WTC11 (cell line): ENCODE results near the gene UQCR11. TPM values are rescaled to one million over a fixed set of nuclear protein-coding genes. Genes with fewer than 3 reads are reported as not detected.

Experiments
- ATAC-seq: fragments of 200-7000 bp; cut with Tn5 transposase; 2 replicates; pipeline ENCODE4 v1.10.0; 2021; ENCODE audit warnings: mild to moderate bottlenecking, moderate library complexity
- CTCF ChIA-PET: fragments of 300-600 bp; sonication (Branson Sonifier 250); formaldehyde crosslinking; loops from one replicate; lab custom pipeline; 2021; ENCODE audit warnings: antibody characterized with exemption; lab: Charles Lee
- POLR2A ChIA-PET: fragments of 350-600 bp; sonication (Branson Sonifier 250); formaldehyde crosslinking; loops from one replicate; lab custom pipeline; 2021; ENCODE audit warnings: antibody characterized with exemption; lab: Charles Lee
- DNase-seq: peaks from one replicate; pipeline ENCODE4 v3.0.0; 2021; ENCODE audit warnings: low spot score
- H3K27ac Mint-ChIP-seq: 2 replicates; pipeline ENCODE4 v1.8.0; 2021; ENCODE audit warnings: mixed read lengths
- H3K27me3 Mint-ChIP-seq: 2 replicates; pipeline ENCODE4 v1.8.0; 2021; ENCODE audit warnings: low read depth, mild to moderate bottlenecking, moderate library complexity, mixed read lengths
- H3K36me3 Mint-ChIP-seq: 2 replicates; pipeline ENCODE4 v1.8.0; 2021; ENCODE audit warnings: mixed read lengths
- H3K4me1 Mint-ChIP-seq: 2 replicates; pipeline ENCODE4 v1.8.0; 2022; ENCODE audit warnings: mixed read lengths
- H3K4me3 Mint-ChIP-seq: 2 replicates; pipeline ENCODE4 v1.8.0; 2021; ENCODE audit warnings: mild to moderate bottlenecking, moderate library complexity, mixed read lengths
- H3K9me3 Mint-ChIP-seq: 2 replicates; pipeline ENCODE4 v1.8.0; 2021; ENCODE audit warnings: mixed read lengths
- CREB1 ChIP-seq: sonication (generic); formaldehyde crosslinking; IDR thresholded peaks from 2 replicates; pipeline ENCODE4 v1.8.0; 2023; ENCODE audit warnings: mild to moderate bottlenecking, missing genetic modification reagents
- ELF4 ChIP-seq: sonication (generic); formaldehyde crosslinking; IDR thresholded peaks from 2 replicates; pipeline ENCODE4 v1.8.1; 2022; ENCODE audit warnings: low read depth, mild to moderate bottlenecking, moderate library complexity, missing genetic modification reagents
- EMX1 ChIP-seq: fragments of 250-450 bp; sonication (Bioruptor Pico); IDR thresholded peaks from 2 replicates; pipeline ENCODE4 v1.8.0; 2021; ENCODE audit warnings: mild to moderate bottlenecking
- ESRRA ChIP-seq: sonication (generic); formaldehyde crosslinking; IDR thresholded peaks from 2 replicates; pipeline ENCODE4 v1.8.1; 2022; ENCODE audit warnings: mild to moderate bottlenecking, missing genetic modification reagents, borderline replicate concordance
- ETV6 ChIP-seq: sonication (generic); formaldehyde crosslinking; IDR thresholded peaks from 2 replicates; pipeline ENCODE4 v1.8.1; 2022; ENCODE audit warnings: mild to moderate bottlenecking, missing genetic modification reagents
- FOXJ3 ChIP-seq: sonication (generic); formaldehyde crosslinking; IDR thresholded peaks from 2 replicates; pipeline ENCODE4 v1.9.0; 2021; ENCODE audit warnings: missing genetic modification reagents, mild to moderate bottlenecking, borderline replicate concordance
- FOXP1 ChIP-seq: sonication (generic); formaldehyde crosslinking; IDR thresholded peaks from 2 replicates; pipeline ENCODE4 v1.8.0; 2022; ENCODE audit warnings: missing genetic modification reagents, mild to moderate bottlenecking, moderate library complexity, borderline replicate concordance
- GTF2I ChIP-seq: fragments of 250-450 bp; sonication (Bioruptor Pico); conservative IDR thresholded peaks from 2 replicates; pipeline ENCODE4 v1.4.0; 2021; ENCODE audit warnings: mild to moderate bottlenecking
- HMGA2 ChIP-seq: fragments of 250-450 bp; sonication (Bioruptor Pico); IDR thresholded peaks from 2 replicates; pipeline ENCODE4 v1.4.0; 2021; ENCODE audit warnings: mild to moderate bottlenecking, moderate library complexity
- JUN ChIP-seq: sonication (generic); formaldehyde crosslinking; IDR thresholded peaks from 2 replicates; pipeline ENCODE4 v1.8.0; 2023; ENCODE audit warnings: mild to moderate bottlenecking, missing genetic modification reagents
- MYBL2 ChIP-seq: sonication (generic); formaldehyde crosslinking; IDR thresholded peaks from 2 replicates; pipeline ENCODE4 v1.8.1; 2023; ENCODE audit warnings: mild to moderate bottlenecking, moderate library complexity, missing genetic modification reagents
- NFE2L1 ChIP-seq: sonication (generic); formaldehyde crosslinking; IDR thresholded peaks from 2 replicates; pipeline ENCODE4 v1.8.1; 2023; ENCODE audit warnings: missing genetic modification reagents
- TCF7 ChIP-seq: sonication (generic); formaldehyde crosslinking; IDR thresholded peaks from 2 replicates; pipeline ENCODE4 v1.8.0; 2022; ENCODE audit warnings: mild to moderate bottlenecking, low read depth, missing genetic modification reagents, moderate library complexity
- total RNA-seq: library from RNA; stranded (reverse); gene quantifications from 3 replicates; pipeline ENCODE4 v1.2.3, GENCODE V29; 2021
- TF ChIP-seq, protein P1 (sequence below): sonication (generic); formaldehyde crosslinking; IDR thresholded peaks from 2 replicates; pipeline ENCODE4 v1.8.0; 2023; ENCODE audit warnings: missing genetic modification reagents, mild to moderate bottlenecking, borderline replicate concordance
- TF ChIP-seq, protein P2 (sequence below): sonication (generic); formaldehyde crosslinking; IDR thresholded peaks from 2 replicates; pipeline ENCODE4 v1.8.1; 2022; ENCODE audit warnings: missing genetic modification reagents, borderline replicate concordance
- TF ChIP-seq, protein P3 (sequence below): sonication (generic); formaldehyde crosslinking; IDR thresholded peaks from 2 replicates; pipeline ENCODE4 v1.8.1; 2022; ENCODE audit warnings: mild to moderate bottlenecking, moderate library complexity, missing genetic modification reagents
- TF ChIP-seq, protein P4 (sequence below): sonication (generic); formaldehyde crosslinking; IDR thresholded peaks from 2 replicates; pipeline ENCODE4 v1.8.1; 2022; ENCODE audit warnings: mild to moderate bottlenecking, missing genetic modification reagents, moderate library complexity, borderline replicate concordance

Gene UQCR11
- total RNA-seq, 1 experiment from 2014 or later: 198 TPM

DNA sequence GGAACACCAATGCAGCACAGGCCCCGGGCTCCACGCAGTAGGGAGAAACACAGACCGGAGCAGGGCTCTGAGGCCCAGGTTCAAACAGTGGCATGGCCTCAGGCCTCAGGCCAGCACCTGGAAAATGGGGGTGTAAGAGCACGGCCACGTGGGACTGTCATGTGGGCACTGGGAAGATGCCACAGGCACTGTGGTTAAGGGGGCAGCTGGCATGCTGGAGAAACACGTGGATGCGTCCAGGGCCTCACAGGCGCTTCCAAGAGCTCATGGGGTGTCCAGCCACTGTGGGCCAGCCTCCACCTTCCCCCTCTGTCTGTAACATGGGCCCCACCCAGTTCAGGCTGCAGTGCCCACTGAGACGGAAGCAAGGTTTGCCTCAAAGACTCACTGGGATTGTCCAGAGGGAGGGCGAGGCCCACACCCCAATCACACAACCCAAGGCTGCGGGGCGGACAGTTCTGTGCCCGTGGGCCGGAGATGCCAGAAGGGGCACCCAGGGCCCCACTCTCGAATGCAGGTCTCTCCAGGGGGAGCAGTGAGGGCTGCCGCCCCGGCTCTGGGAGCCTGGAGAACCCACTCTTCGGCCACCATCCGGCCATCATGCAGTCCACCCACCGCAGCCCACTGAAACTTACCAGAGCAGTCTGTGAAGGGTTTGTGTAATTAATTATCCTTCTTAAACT lies 6.3 kb downstream of the UQCR11 start:
- no peak for TF ChIP-seq CREB1 (CRISPR knock-in tag)
- no peak for TF ChIP-seq FOXP1 (CRISPR knock-in tag)
- TF ChIP-seq, protein P1, sequence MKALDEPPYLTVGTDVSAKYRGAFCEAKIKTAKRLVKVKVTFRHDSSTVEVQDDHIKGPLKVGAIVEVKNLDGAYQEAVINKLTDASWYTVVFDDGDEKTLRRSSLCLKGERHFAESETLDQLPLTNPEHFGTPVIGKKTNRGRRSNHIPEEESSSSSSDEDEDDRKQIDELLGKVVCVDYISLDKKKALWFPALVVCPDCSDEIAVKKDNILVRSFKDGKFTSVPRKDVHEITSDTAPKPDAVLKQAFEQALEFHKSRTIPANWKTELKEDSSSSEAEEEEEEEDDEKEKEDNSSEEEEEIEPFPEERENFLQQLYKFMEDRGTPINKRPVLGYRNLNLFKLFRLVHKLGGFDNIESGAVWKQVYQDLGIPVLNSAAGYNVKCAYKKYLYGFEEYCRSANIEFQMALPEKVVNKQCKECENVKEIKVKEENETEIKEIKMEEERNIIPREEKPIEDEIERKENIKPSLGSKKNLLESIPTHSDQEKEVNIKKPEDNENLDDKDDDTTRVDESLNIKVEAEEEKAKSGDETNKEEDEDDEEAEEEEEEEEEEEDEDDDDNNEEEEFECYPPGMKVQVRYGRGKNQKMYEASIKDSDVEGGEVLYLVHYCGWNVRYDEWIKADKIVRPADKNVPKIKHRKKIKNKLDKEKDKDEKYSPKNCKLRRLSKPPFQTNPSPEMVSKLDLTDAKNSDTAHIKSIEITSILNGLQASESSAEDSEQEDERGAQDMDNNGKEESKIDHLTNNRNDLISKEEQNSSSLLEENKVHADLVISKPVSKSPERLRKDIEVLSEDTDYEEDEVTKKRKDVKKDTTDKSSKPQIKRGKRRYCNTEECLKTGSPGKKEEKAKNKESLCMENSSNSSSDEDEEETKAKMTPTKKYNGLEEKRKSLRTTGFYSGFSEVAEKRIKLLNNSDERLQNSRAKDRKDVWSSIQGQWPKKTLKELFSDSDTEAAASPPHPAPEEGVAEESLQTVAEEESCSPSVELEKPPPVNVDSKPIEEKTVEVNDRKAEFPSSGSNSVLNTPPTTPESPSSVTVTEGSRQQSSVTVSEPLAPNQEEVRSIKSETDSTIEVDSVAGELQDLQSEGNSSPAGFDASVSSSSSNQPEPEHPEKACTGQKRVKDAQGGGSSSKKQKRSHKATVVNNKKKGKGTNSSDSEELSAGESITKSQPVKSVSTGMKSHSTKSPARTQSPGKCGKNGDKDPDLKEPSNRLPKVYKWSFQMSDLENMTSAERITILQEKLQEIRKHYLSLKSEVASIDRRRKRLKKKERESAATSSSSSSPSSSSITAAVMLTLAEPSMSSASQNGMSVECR (CRISPR knock-in tag): no peak
- no peak for TF ChIP-seq HMGA2 (CRISPR knock-in tag)
- peaks cover 25% of the 10 kb centered on the region for H3K36me3 Mint-ChIP-seq
- ATAC-seq (no peak), DNase-seq (no peak)
- no peaks in the 10 kb centered on the region for H3K27me3 Mint-ChIP-seq
- H3K9me3 Mint-ChIP-seq: no peaks in the 10 kb centered on the region
- H3K4me3 Mint-ChIP-seq: no peak overlapping the region
- CTCF ChIA-PET: interaction anchor here (1.6 kb wide), 1 partner anchor 53 kb away, joined by 9 read pairs; no protein-coding TSS in a partner anchor
- no peaks in the 10 kb centered on the region; the same call in 1 of the 2 replicates for H3K4me1 Mint-ChIP-seq
- POLR2A ChIA-PET: no interaction called here
- no peak overlapping the region for H3K27ac Mint-ChIP-seq

DNA sequence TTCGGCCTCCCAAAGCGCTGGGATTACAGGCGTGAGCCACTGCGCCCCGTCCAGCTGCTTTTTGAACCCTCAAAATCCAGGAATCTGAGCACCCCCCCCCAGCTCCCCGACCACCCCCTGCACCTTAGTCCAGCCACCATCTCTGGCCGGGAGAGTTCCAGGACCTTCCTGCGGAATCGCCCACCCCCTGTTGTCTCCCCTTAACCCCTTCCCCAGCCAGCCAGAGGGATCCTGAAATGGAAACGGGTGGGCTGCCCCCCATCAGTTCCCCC lies 11.8 kb downstream of the UQCR11 start:
- peaks cover 19% of the 10 kb centered on the region for H3K36me3 Mint-ChIP-seq
- POLR2A ChIA-PET: interaction anchor here (0.6 to 1.8 kb wide), 4 partner anchors 13 to 565 kb away, joined by 3 to 7 read pairs (median 5); partner anchors contain the start of gene UQCR11
- no peak overlapping the region for H3K27ac Mint-ChIP-seq
- H3K4me3 Mint-ChIP-seq: peak overlapping the region; percentile 79
- H3K4me1 Mint-ChIP-seq: peaks cover 10% of the 10 kb centered on the region
- H3K9me3 Mint-ChIP-seq: no peaks in the 10 kb centered on the region
- DNase-seq (no peak), ATAC-seq (no peak)
- CTCF ChIA-PET: interaction anchor here (0.7 to 2.7 kb wide), 8 partner anchors 8 to 233 kb away, joined by 3 to 20 read pairs (median 6); partner anchors contain the start of gene TCF3
- TF ChIP-seq ELF4 (no peak), ESRRA (CRISPR knock-in tag) (no peak), MYBL2 (CRISPR knock-in tag) (no peak), EMX1 (no peak), FOXJ3 (CRISPR knock-in tag) (no peak), ETV6 (CRISPR knock-in tag) (no peak), JUN (no peak), NFE2L1 (CRISPR knock-in tag) (no peak), GTF2I (CRISPR knock-in tag) (no peak), TCF7 (CRISPR knock-in tag) (no peak)
- TF ChIP-seq, protein P2, sequence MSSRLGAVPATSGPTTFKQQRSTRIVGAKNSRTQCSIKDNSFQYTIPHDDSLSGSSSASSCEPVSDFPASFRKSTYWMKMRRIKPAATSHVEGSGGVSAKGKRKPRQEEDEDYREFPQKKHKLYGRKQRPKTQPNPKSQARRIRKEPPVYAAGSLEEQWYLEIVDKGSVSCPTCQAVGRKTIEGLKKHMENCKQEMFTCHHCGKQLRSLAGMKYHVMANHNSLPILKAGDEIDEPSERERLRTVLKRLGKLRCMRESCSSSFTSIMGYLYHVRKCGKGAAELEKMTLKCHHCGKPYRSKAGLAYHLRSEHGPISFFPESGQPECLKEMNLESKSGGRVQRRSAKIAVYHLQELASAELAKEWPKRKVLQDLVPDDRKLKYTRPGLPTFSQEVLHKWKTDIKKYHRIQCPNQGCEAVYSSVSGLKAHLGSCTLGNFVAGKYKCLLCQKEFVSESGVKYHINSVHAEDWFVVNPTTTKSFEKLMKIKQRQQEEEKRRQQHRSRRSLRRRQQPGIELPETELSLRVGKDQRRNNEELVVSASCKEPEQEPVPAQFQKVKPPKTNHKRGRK: no peak
- TF ChIP-seq, protein P3, sequence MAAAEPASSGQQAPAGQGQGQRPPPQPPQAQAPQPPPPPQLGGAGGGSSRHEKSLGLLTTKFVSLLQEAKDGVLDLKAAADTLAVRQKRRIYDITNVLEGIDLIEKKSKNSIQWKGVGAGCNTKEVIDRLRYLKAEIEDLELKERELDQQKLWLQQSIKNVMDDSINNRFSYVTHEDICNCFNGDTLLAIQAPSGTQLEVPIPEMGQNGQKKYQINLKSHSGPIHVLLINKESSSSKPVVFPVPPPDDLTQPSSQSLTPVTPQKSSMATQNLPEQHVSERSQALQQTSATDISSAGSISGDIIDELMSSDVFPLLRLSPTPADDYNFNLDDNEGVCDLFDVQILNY (CRISPR knock-in tag): no peak
- TF ChIP-seq, protein P4, sequence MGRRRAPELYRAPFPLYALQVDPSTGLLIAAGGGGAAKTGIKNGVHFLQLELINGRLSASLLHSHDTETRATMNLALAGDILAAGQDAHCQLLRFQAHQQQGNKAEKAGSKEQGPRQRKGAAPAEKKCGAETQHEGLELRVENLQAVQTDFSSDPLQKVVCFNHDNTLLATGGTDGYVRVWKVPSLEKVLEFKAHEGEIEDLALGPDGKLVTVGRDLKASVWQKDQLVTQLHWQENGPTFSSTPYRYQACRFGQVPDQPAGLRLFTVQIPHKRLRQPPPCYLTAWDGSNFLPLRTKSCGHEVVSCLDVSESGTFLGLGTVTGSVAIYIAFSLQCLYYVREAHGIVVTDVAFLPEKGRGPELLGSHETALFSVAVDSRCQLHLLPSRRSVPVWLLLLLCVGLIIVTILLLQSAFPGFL: no peak
- H3K27me3 Mint-ChIP-seq: no peaks in the 10 kb centered on the region
